Natural killer cell treated with Interleukin-12 subunit alpha and Interleukin-12 subunit beta and Interleukin-15 and Interleukin-18, amount 100 ng/mL, for 72 hours (primary cell): ENCODE data around the gene SIRPG. TPM values are rescaled to one million over a fixed set of nuclear protein-coding genes. Genes with fewer than 3 reads are reported as not detected.

Experiments used
- ATAC-seq, 2 donors: fragments of 150-1000 bp; cut with Tn5 transposase in 1 of 2; sonication (Bioruptor Pico), chemical (Tn5 transposase) in 1 of 2; 2 replicates each; pipeline ENCODE4 v1.10.0; 2021
- DNase-seq: peaks from one replicate; pipeline ENCODE4 v3.0.0; 2022; ENCODE audit warnings: low spot score
- H3K27ac Mint-ChIP-seq, 2 donors: 1 replicate in 1 of 2; 2 replicates in 1 of 2; pipeline ENCODE4 v1.8.0; 2022; ENCODE audit warnings: mixed read lengths in 2 of 2, mild to moderate bottlenecking in 1 of 2, moderate library complexity in 1 of 2
- H3K27me3 Mint-ChIP-seq, 2 donors: 1 replicate in 1 of 2; 2 replicates in 1 of 2; pipeline ENCODE4 v1.8.0; 2022; ENCODE audit warnings: mixed read lengths in 2 of 2
- H3K36me3 Mint-ChIP-seq: one replicate; pipeline ENCODE4 v1.8.0; 2022; ENCODE audit warnings: mixed read lengths
- H3K4me1 Mint-ChIP-seq, 2 donors: 1 replicate in 1 of 2; 2 replicates in 1 of 2; pipeline ENCODE4 v1.8.0; 2022; ENCODE audit warnings: low read depth in 2 of 2, mixed read lengths in 2 of 2, mild to moderate bottlenecking in 1 of 2
- H3K4me3 Mint-ChIP-seq: one replicate; pipeline ENCODE4 v1.8.0; 2022; ENCODE audit warnings: mixed read lengths
- H3K9me3 Mint-ChIP-seq: 2 replicates; pipeline ENCODE4 v1.8.0; 2022; ENCODE audit warnings: mixed read lengths
- total RNA-seq, 2 donors: library from RNA; stranded (reverse); gene quantifications; one replicate each; pipeline ENCODE4 v1.2.3, GENCODE V29; 2022

The SIRPG gene
- total RNA-seq, 2 donors from 2014 or later = 1.3 to 2.4 TPM

- no peak for ATAC-seq
- H3K4me3 Mint-ChIP-seq = no peak overlapping the region
- peaks cover 0 to 4% of the 10 kb centered on the region in 2 donors for H3K27me3 Mint-ChIP-seq
- no peaks in the 10 kb centered on the region for H3K9me3 Mint-ChIP-seq
- no peaks in the 10 kb centered on the region for H3K4me1 Mint-ChIP-seq
- no peaks in the 10 kb centered on the region for H3K36me3 Mint-ChIP-seq
- DNase-seq = no peak
- H3K27ac Mint-ChIP-seq = no peak overlapping the region
Observed at GRCh38 chr20:1637755-1638154, 19.8 kb downstream of the SIRPG start.

DNA sequence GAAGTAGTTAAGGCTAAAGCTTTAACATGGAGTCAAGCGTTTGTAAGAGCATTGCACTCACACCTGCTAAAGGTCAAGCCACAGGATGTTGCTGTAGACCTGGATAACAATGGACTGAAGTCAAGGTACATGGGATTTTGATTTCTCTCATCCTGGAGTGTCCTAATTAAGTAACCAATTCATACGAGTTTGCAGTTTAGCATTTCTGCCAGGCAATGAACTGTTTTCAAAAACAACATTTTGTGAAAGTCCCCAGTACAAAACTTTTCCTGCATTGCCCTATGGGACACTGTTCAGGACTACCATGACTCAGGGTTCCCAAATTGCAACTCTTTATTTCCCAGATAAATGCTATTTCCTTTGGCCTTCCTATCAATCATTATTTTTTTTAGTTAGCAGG is 20.4 kb downstream of the SIRPG start:
- H3K27me3 Mint-ChIP-seq = peaks cover 0 to 4% of the 10 kb centered on the region in 2 donors
- H3K4me3 Mint-ChIP-seq = no peak overlapping the region
- no peaks in the 10 kb centered on the region for H3K36me3 Mint-ChIP-seq
- H3K9me3 Mint-ChIP-seq = no peaks in the 10 kb centered on the region
- DNase-seq = no peak
- H3K27ac Mint-ChIP-seq = no peak overlapping the region
- peaks cover 0 to 4% of the 10 kb centered on the region in 2 donors for H3K4me1 Mint-ChIP-seq
- ATAC-seq = no peak

DNA sequence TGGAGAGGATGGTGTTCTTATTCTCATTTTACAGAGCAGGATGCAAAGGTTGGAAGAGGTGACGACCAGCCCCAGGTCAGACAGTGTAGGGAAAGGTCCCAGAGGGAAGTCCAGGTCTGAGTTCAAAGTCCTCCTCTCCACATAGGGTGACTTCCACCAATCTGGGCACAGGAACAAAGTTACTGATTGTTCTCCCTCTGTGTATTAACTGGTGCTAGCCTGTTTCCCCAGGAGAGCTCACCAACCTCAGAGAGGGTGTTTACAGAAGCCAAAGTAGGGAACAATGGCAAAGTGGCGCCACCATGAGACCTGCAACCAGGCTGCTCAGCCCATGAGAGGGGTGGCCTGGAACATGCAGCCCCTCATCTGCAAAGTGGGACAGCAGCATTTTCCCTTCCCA is 21.0 kb downstream of the SIRPG start:
- Mint-ChIP-seq H3K4me1 (peaks cover 0 to 11% of the 10 kb centered on the region in 2 donors), H3K9me3 (no peaks in the 10 kb centered on the region), H3K36me3 (no peaks in the 10 kb centered on the region), H3K27ac (no peak overlapping the region), H3K4me3 (no peak overlapping the region), H3K27me3 (peaks cover 0 to 4% of the 10 kb centered on the region in 2 donors)
- DNase-seq = no peak
- ATAC-seq = peak; percentile 17 to 36

- DNase-seq (no peak), ATAC-seq (no peak)
- Mint-ChIP-seq H3K4me3 (no peak overlapping the region), H3K9me3 (no peaks in the 10 kb centered on the region), H3K27me3 (peaks cover 0 to 4% of the 10 kb centered on the region in 2 donors), H3K27ac (no peak overlapping the region), H3K36me3 (no peaks in the 10 kb centered on the region), H3K4me1 (peaks cover 0 to 12% of the 10 kb centered on the region in 2 donors)
Observed at GRCh38 chr20:1635291-1635979, 22.1 kb downstream of the SIRPG start.

DNA sequence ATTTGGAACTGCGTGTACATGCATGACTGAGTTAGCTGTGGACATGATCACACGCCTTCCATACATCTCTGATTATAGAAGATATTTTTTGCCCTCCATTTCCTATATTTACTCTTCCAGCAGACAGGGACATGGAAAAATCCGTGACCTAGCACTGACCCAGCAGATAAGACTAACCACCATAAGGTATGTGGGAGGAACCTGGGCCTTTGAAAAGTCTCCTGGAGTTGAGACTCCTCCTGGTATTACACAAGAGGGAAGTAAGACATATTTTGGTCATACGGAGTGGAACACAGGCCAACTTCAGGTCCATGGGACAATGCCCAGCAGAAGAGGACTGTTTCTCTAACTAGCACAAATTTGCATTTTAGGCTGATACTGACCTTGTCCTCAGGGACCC is 24.0 kb downstream of the SIRPG start:
- no peak overlapping the region for H3K4me3 Mint-ChIP-seq
- H3K4me1 Mint-ChIP-seq = peaks cover 0 to 12% of the 10 kb centered on the region in 2 donors
- H3K27ac Mint-ChIP-seq = no peak overlapping the region

GRCh38 chr20:1632178-1632577 is 25.4 kb downstream of the SIRPG start:
- Mint-ChIP-seq H3K4me1 (peaks cover 0 to 12% of the 10 kb centered on the region in 2 donors), H3K36me3 (no peaks in the 10 kb centered on the region), H3K9me3 (no peaks in the 10 kb centered on the region), H3K4me3 (no peak overlapping the region), H3K27ac (no peak overlapping the region), H3K27me3 (peaks cover 0 to 6% of the 10 kb centered on the region in 2 donors)
- DNase-seq (no peak), ATAC-seq (peak in 1 of 2 donors; percentile 78)

More for the DNA sequence above, 24.0 kb downstream of the SIRPG start:
- no peaks in the 10 kb centered on the region for H3K9me3 Mint-ChIP-seq
- ATAC-seq = no peak
- H3K27me3 Mint-ChIP-seq = no peaks in the 10 kb centered on the region
- no peaks in the 10 kb centered on the region for H3K36me3 Mint-ChIP-seq
- no peak for DNase-seq

DNA sequence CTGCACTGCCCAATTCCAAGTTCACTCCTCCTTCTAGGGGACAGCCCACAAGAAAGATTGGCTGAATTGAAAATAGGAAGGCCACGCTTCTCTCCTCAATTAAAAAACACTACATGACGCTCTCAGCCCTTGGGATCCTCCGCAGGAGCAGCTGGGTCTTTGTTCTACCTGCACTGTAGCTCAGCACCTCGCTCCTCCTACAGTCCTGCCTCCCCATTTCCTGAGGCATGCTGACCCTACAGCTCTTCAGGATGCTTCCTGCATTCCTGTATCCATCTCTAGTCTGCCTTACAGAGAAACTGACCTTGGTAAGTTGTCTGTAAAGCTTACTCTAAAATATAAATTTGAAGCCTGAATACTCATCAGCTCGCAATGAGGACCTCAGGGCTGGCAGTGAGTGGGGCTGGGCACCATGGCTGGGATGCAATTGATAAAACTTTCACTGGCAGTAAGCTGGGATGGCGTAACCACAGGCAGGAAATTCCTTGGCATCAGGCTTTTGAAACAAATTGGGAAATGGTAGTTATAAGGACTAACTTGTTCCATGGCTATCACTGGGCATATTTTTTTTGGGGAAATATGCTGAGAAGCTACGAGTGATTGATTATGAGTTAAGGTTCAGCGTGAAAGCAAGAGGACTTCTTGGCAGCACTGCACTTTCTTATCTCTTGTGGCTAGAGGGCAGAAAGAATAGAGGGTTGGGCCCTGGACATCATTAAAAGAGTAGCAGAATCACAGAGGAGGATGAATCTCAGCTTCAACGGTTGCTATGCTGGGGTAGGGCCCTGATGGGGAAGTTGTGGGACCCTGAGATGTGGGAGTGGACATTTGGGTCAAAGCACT is 26.0 kb downstream of the SIRPG start:
- peaks cover 0 to 6% of the 10 kb centered on the region in 2 donors for H3K27me3 Mint-ChIP-seq
- H3K36me3 Mint-ChIP-seq = no peaks in the 10 kb centered on the region
- H3K9me3 Mint-ChIP-seq = no peaks in the 10 kb centered on the region
- H3K4me3 Mint-ChIP-seq = no peak overlapping the region
- DNase-seq (no peak), ATAC-seq (no peak)
- H3K4me1 Mint-ChIP-seq = peaks cover 0 to 12% of the 10 kb centered on the region in 2 donors
- H3K27ac Mint-ChIP-seq = no peak overlapping the region

- H3K36me3 Mint-ChIP-seq = no peaks in the 10 kb centered on the region
- H3K4me1 Mint-ChIP-seq = peaks cover 0 to 16% of the 10 kb centered on the region in 2 donors
- ATAC-seq (no peak), DNase-seq (no peak)
- no peaks in the 10 kb centered on the region for H3K9me3 Mint-ChIP-seq
- no peak overlapping the region for H3K27ac Mint-ChIP-seq
- peaks cover 0 to 6% of the 10 kb centered on the region in 2 donors for H3K27me3 Mint-ChIP-seq
- H3K4me3 Mint-ChIP-seq = no peak overlapping the region
Observed at GRCh38 chr20:1630186-1630585, 27.4 kb downstream of the SIRPG start.

DNA sequence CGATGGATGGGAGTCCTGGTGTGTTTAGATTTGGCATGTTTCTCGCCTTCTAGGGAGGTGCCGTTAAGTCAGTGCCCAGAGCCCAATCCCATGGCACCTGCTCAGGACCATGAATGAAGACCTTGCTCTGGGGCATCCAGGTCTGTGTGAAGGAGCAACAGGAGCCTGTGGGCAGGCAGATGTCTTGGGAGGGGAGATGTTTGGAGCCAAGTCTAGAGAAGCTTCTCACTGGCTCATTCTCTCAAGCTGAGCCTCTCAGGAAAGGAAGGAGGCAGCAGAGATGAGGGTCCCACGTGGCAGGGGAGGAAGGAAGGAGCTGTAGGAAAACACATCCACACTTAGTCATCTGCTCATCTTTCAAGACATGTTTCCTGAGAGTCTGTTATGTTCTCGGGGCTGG is 28.3 kb downstream of the SIRPG start:
- H3K4me1 Mint-ChIP-seq = peaks cover 4 to 21% of the 10 kb centered on the region in 2 donors
- no peak overlapping the region for H3K27ac Mint-ChIP-seq
- H3K27me3 Mint-ChIP-seq = peaks cover 0 to 9% of the 10 kb centered on the region in 2 donors
- no peaks in the 10 kb centered on the region for H3K36me3 Mint-ChIP-seq
- H3K4me3 Mint-ChIP-seq = no peak overlapping the region
- no peaks in the 10 kb centered on the region for H3K9me3 Mint-ChIP-seq
- ATAC-seq = no peak
- no peak for DNase-seq

DNA sequence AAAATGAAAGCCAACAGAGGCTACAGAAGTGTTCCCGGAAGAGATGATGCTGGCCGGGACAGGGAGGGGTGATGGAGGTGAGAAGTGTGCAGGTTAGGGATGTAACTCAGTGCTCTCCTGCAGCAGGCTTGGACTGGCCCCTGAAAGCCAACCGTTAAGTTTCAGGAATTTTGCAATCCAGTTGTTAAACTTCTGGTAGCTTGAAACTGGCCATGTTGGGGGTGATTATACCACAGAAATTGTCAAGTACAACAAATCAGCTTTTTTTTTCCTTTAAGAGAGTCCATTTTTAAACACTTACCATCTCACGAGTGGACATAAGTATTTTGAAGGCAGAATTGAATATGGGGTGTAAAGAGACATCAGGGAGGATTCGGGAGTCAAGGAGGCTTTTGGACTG is 29.0 kb downstream of the SIRPG start:
- Mint-ChIP-seq H3K27ac (no peak overlapping the region), H3K9me3 (no peaks in the 10 kb centered on the region), H3K4me3 (no peak overlapping the region), H3K27me3 (peaks cover 0 to 10% of the 10 kb centered on the region in 2 donors), H3K36me3 (no peaks in the 10 kb centered on the region), H3K4me1 (peaks cover 4 to 22% of the 10 kb centered on the region in 2 donors)
- no peak for DNase-seq
- no peak for ATAC-seq

GRCh38 chr20:1627200-1627550 is 30.4 kb downstream of the SIRPG start:
- ATAC-seq = no peak
- no peak overlapping the region for H3K4me3 Mint-ChIP-seq
- no peak for DNase-seq
- no peaks in the 10 kb centered on the region for H3K9me3 Mint-ChIP-seq
- H3K27me3 Mint-ChIP-seq = peaks cover 0 to 10% of the 10 kb centered on the region in 2 donors
- H3K4me1 Mint-ChIP-seq = peaks cover 14 to 29% of the 10 kb centered on the region in 2 donors
- no peak overlapping the region for H3K27ac Mint-ChIP-seq
- H3K36me3 Mint-ChIP-seq = no peaks in the 10 kb centered on the region

- H3K36me3 Mint-ChIP-seq = no peaks in the 10 kb centered on the region
- no peak for DNase-seq
Observed at GRCh38 chr20:1626528-1627199, 30.9 kb downstream of the SIRPG start.

DNA sequence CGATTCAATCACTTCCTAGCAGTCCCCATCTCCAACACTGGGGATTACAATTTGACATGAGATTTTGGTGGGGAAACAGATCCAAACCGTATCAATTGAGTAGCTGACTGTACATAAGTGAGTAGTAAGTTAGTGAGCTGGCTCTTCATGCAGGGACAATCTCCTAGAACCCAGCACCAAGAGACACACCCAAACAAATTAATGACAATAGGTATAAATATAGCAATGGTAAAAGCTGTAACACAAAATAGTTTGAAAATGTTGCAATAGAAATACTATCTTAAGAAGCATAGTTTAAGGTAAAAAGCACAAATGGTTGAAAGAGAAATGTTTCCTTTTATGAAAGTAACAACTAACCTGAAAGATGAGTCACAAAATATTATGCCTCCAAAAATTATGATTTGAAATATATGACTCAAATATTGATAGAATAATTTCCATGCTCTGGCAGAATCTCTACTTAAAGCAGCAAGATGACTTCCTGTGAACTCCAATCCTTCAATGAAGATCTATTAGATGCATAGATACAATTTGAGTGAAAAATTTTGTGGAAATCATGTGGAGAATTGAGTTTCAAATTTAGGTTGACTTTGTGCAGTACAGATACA is 32.4 kb downstream of the SIRPG start:
- no peak overlapping the region for H3K27ac Mint-ChIP-seq
- no peak overlapping the region for H3K4me3 Mint-ChIP-seq
- no peak for ATAC-seq
- peaks cover 22 to 33% of the 10 kb centered on the region in 2 donors for H3K4me1 Mint-ChIP-seq
- DNase-seq = no peak
- H3K36me3 Mint-ChIP-seq = no peaks in the 10 kb centered on the region
- H3K27me3 Mint-ChIP-seq = peaks cover 6 to 10% of the 10 kb centered on the region in 2 donors
- no peaks in the 10 kb centered on the region for H3K9me3 Mint-ChIP-seq

More at GRCh38 chr20:1626528-1627199, 30.9 kb downstream of the SIRPG start:
- Mint-ChIP-seq H3K4me1 (peaks cover 17 to 24% of the 10 kb centered on the region in 2 donors), H3K9me3 (no peaks in the 10 kb centered on the region), H3K27ac (no peak overlapping the region), H3K27me3 (peaks cover 0 to 10% of the 10 kb centered on the region in 2 donors), H3K4me3 (no peak overlapping the region)
- no peak for ATAC-seq
